Eye (tissue), 1 donor: Measurements from ENCODE around the gene RNF114.
A peak's percentile ranks its signal among the peaks of the same experiment; 100 is the strongest.
"Not testable (repeated sequence)": the region's sequence is repeated elsewhere in the genome, so short reads cannot be mapped to it uniquely, and the experiment has no call there.

Experiments used
- DNase-seq: peaks from one replicate; pipeline ENCODE4 v3.0.0-alpha.2; 2015

RNF114 gene

GRCh38 chr20:49965781-49966305 lies 29.6 kb downstream of the RNF114 start:
- DNase-seq, result no peak

DNA sequence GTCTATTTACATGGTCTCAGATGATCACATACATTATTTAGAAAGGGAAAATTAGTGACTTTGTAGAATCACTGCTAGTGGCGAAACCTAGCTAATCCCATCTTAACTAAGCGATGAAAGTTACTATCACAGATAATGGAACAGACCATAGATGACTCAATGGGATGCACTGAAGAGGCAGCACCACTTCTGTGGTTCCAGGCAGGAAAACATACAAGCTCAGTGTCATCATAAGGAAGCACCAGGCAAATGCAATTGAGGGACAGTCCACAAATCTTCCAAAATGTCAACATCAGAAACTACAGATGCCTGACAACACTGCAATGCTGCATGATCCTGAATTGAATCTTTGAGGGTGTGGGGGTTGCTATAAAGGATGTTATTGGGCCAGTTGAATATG lies 30.7 kb downstream of the RNF114 start:
- DNase-seq, result no peak

DNA sequence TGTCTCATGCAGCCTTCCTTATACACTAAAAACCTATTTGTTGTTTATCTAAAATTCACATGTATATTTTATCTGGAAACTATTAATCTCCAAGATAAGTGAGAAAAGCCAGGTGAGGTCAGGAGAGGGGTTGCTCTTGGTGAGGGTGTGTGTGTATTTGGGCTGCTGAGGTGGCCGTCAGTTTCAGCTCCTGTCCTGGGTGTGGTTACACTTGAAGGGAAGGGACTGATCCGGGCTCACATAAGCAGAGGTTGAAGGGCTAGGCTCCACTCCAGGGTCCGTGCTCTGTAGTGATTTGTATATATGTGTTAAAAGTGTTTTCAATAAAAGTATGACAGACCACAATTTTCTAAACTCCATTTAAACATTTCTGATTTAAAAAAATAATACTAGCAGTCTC lies 33.0 kb downstream of the RNF114 start:
- DNase-seq, result no peak

DNA sequence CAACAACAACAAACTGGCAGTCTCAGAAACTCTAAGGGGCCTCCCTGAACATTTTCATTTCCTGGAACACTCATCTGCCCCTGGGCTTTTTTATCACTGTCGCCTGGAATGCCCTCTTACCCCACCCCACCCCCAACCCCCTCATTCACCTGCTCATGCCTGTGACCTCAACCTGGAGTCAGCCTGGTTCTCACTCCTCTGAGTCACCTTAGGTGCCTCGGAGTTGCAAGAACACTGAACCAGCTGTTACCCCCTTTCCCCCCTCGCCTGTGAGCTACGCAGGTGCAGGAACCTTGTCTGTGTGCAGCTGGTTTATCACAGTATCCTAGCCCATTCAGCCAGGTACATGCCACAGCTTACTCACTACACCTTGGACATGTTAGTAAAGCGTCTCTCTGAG lies 33.7 kb downstream of the RNF114 start:
- no peak for DNase-seq

GRCh38 chr20:49970498-49970897 lies 34.3 kb downstream of the RNF114 start:
- DNase-seq, result no peak

DNA sequence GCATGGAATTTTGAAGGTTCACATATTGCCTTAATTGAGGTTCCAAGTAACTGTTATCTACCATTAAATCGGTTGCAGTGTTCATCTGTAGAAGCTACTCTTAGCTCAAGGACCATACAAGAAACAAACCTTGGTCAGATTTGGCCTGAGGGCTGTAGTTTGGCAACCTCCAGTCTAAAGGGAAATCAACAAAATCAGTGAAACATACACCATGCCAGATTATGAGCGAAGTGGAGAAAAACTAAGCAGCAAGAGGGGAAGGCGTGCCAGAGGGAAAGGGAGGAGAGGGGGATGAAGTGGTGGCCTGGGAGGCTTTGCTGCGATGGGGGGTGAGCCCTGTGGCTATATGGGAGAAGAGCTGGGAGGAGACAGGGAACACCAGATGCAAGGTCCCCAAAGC lies 37.8 kb downstream of the RNF114 start:
- DNase-seq, result no peak

- no peak for DNase-seq
These were observed 40.3 kb downstream of the RNF114 start for GRCh38 chr20:49976542-49976941.

DNA sequence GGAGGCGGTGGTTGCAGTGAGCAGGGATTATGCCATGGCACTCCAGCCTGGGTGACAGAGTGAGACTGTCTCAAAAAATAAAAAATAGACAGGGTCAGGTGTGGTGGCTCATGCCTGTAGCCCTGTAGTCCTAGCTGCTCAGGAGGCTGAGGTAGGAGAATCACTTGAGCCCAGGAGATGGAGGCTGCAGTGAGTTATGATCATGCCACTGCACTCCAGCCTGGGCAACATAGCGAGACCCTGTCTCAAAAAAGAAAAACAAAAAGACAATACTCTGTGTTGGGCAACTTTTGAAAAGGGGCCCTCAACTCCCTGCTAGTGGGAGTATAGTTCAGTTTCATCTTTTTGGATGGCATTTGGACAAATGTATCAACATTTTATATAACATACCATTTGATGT lies 41.5 kb downstream of the RNF114 start:
- DNase-seq, result not testable (repeated sequence)

GRCh38 chr20:49978685-49979029 lies 42.5 kb downstream of the RNF114 start:
- DNase-seq, result no peak

- peak; percentile 82 for DNase-seq
These were observed 43.0 kb downstream of the RNF114 start for GRCh38 chr20:49979030-49979832.

- no peak for DNase-seq
These were observed 44.2 kb downstream of the RNF114 start for GRCh38 chr20:49980140-49981008.

GRCh38 chr20:49981218-49982071 lies 45.2 kb downstream of the RNF114 start:
- DNase-seq, result no peak

DNA sequence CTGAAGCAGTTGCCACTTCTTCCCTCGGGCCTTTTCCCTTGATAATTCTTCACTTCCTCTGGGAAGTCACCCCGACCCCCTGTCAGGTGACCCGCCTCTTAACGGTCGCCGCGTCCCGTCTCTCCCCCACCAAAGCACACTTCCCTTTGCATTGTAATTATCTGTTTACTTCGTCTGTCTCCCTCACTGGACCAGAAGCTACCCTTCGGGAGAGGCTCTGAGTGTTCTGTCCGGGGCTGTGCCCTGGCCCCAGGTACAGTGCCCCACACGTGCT lies 45.8 kb downstream of the RNF114 start:
- DNase-seq, result no peak

- DNase-seq, result peak; percentile 94
These were observed 46.3 kb downstream of the RNF114 start, which contains the start of gene SNAI1 for GRCh38 chr20:49982346-49983122. Gene SNAI1, plus strand, starts transcription at chr20:49982980. Its CDS starts 80 bp downstream, at chr20:49983060.

DNA sequence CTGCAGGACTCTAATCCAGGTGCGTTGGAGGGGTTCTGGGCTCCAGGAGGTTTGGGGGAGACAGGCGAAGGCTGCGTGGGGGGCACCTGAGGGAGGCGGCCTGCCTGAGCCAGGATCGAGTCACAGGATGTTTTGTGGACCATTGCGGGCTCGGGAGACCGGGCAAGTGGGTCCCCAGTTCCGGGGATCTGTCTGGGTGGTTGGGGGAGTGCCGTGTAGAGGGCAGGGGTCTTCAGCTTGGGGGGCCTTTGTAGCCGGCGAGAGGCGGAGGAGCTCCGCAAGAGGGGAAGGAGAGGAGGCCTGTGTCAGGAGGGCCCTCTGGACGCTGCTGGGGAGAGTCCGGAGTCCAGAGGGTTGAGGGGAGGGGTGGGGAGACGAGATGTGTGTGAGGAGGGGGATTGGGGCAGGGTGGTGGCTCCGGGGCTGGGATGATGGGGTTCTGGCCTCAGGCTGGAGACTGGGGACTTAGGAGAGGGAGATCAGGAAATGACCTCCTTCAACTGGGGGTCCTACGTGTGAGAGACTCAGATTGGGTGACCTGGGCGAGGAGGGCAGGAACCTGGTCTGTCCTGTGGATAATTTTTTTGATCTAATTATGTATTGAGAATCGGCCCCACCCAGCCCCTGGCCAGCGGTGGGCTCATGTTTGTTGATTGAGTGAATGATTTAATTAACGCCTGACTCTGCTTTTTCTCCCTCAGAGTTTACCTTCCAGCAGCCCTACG lies 47.1 kb downstream of the RNF114 start:
- DNase-seq, result no peak

DNA sequence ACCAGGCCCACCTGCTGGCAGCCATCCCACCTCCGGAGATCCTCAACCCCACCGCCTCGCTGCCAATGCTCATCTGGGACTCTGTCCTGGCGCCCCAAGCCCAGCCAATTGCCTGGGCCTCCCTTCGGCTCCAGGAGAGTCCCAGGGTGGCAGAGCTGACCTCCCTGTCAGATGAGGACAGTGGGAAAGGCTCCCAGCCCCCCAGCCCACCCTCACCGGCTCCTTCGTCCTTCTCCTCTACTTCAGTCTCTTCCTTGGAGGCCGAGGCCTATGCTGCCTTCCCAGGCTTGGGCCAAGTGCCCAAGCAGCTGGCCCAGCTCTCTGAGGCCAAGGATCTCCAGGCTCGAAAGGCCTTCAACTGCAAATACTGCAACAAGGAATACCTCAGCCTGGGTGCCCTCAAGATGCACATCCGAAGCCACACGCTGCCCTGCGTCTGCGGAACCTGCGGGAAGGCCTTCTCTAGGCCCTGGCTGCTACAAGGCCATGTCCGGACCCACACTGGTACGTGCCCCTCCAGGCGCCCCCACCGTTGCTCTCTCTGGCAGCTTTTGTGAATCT lies 47.7 kb downstream of the RNF114 start:
- DNase-seq, result no peak

DNA sequence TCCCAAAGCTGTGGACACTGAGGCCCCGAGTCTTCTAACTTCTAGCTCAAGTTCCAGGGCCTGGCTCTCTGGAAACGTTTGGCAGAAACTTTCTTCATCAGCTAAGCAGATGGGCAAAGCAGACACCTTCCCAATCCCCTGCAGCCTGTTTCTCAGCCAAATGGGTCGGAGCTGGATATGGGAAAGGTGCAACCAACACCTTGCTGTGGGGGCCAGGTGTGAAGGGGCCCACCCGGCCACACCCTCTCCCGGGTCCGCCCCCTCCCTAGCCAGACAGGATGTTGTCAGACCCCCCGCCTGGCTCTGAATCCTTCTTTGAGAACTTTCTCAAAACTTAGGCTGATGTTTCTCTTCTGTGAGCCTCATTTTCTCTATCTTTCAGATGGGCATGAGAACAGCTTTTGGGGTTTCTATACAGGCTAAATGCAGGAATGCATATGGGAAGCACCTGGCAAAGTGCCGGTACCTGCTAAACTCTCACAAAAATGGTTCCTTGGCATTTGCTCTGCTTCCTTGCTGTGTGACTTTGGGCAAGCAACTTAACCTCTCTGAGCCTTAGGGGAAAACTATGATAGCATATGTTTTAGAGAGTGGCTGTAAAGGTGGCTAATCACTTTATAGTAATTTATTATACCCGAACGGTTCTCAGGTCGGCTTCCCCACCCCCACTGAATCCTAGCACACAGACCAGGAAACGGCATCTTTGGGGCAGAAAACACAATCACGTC lies 48.4 kb downstream of the RNF114 start:
- DNase-seq, result no peak

DNA sequence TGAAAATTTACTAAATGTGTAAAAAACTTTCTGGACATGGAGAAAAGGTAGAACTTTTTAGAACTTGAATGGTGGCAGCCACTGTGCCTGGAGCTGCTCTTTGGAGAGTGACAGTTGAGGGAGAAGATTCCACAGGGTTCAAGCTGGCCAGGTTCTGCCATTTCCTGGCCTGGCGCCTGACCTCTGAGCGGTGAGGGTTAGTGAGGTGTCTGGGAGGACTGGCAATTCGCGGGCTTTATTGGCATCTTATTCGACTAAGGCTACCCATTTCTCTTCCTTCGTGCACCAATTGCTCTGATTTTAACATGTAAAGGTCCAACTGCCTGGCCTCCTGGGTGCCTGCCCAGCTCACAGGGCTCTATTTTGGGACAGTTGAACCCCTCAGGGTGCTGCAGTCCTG lies 49.0 kb downstream of the RNF114 start:
- no peak for DNase-seq

DNA sequence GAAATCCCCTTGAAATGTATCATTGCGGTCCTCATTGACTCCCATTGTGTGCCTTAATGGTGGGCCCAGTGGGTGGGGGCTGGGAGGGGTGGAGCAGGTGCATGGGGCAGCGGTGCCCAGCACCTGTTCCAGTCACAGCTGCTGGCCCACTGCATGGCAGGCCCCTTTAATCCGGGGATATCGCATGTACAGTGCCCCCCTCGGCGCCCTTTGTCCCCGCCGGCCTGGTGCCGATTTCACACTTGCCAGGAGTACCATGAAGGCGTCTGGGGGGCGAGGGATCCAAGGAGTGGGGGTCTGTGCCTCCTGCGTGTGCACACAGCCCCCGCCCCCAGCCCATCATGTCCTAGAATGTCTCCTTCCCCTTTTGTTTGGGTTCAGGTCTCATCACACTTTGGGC lies 49.4 kb downstream of the RNF114 start:
- DNase-seq, result no peak

DNA sequence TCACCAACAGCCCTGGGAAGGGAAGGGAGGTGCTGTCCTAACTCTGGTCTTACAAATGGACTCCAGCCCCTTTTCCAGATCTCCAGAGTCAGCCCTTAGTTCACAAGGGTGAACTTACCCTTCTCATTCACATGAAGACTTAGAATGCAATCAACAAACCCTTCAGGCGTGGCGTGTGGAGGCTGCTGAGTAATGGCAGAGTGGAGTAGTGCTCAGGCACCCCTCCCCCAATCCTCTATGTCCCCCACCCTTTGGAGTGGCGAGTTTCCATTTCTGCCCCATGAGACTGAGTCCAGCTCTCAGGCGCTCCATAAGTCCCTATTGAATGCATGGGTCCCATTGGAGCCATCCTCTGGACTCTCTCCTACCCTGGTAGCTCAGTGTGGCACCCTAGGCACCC lies 49.9 kb downstream of the RNF114 start:
- DNase-seq, result no peak
